Glomerular visceral epithelial cell (primary cell): ENCODE results near the gene HOMER3.

Experiments
- DNase-seq: peaks from one replicate; pipeline ENCODE4 v3.0.0-alpha.2; 2016; ENCODE audit errors: extremely low spot score

Gene HOMER3

DNA sequence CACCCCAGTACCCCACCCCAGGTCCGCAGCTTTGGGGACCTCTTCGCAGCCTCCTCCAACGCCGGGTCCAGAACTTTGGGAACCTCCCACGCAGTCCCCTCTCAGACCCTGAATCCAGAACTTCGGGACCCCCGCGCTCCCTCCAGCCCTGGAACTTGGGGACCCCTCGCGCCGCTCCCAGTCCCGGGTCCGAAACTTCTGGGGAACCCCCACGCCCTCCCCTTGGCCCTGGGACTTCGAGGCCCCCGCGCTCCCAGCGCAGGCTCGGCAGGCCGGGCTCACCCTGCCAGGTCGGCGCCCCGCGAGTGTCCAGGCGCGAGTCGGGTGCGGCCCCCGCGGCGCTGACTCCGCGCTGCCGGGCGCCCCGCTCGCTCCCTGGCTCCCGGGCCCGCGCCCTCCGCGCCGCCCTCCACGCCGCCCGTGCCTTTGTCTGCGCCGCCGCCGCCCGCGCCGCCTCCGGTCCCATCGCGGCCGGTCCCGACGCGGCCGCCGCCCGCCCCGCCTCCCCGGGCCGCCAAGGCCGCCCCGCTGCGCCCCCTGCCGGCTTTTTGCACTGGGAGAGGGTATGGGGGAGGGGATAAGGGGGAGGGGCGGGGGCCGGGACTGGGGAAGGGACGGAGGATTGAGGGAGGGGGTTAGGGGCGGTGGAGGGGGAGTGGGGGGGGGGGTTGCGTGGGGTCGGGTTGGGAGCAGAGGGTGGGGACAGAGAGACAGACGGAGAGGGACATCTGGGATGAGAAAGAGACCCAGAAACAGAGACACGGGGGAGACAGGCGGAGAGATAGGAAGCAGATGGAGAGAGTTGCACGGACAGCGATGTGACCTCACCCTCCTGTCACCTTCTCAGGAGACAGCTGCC is at the start of gene HOMER3:
Gene HOMER3, minus strand, starts transcription at position 449 of the 859 bp plus-strand sequence. CDS start 2,235 bp downstream, outside the sequence.
- peak; percentile 70 for DNase-seq

DNA sequence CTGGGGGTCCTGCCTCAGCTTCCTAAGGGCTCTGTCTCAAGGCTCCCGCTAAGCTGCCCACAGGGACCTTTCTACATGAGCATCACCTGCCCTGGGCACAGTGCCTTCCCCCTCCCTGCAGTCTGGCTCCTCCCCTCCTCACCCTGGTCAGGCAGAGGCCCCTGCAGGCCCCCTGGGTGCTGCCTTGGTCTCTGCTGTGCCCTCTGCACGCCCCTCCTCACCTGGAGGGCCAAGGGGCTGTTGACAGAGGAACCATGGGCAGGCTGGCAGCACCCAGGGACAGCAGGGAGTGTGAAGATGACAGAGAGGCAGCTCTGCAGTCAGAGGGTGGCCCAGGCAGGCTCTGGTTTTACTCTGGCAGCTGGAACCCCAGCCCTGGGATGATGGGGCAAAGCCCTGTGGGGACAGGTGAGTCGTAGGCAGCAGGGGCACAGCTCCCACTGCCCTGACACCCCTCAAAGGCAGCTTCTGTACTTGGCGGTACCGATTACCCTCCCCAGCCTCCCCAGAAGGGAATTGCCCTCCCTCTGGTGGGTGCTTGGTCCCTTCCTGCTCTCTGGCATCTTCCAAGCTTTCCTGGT is 49.2 kb upstream of the HOMER3 start:
- no peak for DNase-seq

- no peak for DNase-seq
Measured at GRCh38 chr19:18989316-18989715, 48.3 kb upstream of the HOMER3 start.

DNA sequence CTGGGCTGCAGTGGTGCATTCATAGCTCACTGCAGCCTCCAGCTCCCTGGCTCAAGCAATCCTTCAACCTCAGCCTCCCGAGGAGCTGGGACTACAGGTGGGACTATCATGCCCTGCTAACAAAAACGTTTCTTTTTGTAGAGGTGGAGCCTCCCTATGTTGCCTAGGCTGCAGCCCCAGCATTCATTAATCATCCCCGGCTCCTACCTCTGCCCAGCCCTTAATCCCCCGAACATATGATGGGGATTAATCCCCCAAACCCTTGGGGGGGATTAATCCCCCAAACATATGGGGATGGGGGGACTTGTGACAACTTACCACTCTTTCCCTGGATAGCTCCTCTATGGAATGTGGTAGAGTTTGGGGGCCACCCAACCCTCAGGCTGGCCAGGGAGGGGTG is 46.4 kb upstream of the HOMER3 start:
- DNase-seq = no peak

DNA sequence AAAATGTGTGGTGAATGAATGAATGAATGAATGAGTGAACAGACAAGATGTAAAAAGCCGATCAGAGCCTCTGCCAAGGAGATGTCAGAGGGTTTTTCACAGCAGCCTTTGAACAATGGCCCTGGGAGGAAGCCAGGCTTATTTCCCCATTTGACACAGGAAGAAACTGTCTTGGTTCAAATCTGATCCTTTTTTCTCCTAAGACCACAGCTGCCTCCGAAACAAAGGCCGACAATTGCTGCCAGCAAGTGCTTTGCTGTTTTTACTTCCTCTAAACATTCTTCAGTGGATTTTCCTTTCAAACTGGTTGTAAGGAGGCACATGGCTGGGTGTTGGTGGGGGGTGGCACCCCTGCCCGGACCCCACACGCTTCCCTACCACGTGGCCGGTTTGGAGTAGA is 44.2 kb upstream of the HOMER3 start:
- no peak for DNase-seq

GRCh38 chr19:18984251-18984650 is 43.2 kb upstream of the HOMER3 start:
- DNase-seq = no peak

DNA sequence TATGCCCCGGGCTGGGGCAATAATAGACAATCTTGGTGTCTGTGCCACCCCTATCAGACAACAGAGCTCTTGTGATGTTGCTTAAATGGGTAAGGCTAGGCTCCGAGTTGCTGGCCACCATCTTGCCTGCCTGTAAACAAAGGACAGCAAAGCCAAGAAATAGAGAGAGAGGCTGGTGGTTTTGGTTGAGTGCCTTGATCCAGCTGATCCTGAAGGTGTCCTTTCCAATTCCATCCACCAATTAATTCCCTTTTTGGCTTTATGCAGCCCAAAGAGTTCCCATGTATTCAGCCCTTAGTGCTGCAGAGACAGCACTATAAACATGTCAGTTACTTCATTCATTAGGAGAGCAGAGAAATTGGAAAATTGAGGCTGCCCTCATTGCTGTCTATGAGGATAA is 41.7 kb upstream of the HOMER3 start:
- no peak for DNase-seq

DNA sequence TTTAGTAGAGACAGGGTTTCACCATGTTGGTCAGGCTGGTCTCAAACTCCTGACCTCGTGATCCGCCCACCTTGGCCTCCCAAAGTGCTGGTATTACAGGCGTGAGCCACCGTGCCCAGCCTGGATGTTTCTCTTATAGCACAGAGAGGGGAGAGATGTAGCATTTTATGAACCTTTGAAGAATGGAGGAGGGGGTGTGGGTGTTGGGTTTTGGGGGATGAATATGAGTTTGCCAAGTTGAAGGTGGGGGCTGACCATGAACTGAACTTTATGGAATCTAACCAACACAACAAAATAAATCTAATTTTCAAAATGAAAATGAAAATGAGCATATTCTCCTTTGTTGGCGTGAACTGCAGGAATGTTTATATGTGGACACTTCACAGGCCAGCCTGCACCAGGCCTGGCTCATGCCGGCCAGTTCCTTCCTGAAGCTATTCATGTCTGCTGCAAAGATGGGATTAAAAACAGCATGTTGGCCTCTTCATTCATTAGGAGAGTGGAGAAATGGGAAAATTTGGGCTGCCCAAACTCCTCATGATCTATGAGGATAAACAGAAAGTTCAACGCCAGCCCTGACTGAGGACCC is 39.5 kb upstream of the HOMER3 start:
- no peak for DNase-seq

DNA sequence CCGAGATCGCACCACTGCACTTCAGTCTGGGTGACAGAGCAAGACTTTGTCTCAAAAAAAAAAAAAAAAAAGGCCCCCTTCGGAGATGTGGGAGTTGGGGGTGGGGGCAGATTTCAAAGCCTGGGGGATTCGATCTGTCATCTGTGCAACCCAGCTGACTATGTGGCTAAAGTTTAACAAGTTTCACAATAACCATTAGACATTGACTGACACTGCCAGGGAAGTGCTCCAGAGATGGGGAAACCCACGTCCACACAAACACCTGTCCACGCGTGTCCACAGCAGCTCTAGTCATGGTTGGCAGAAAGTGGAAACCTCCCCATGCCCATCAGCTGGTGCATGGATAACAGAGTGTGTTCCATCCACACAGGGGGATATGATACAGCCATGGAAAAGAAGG is 37.6 kb upstream of the HOMER3 start:
- no peak for DNase-seq

- DNase-seq = no peak
Measured at GRCh38 chr19:18975869-18976268, 34.9 kb upstream of the HOMER3 start.

DNA sequence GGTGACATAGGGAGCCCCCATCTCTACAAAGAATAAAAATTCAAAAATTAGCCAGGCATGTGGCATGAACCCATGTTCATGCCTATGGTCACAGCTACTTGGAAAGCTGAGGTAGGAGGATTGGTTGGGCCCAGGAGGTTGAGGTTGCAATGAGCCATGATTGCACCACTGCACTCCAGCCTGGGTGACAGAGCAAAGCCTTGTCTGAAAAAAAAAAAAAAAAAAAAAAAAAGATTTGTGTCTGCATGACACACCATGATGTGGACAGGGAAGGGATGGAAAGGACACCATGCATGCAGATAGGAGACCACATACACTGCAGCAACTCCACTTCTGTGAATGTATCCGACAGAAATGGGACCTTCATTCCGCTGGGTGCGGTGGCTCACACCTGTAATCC is 34.0 kb upstream of the HOMER3 start:
- DNase-seq = peak; percentile 35

DNA sequence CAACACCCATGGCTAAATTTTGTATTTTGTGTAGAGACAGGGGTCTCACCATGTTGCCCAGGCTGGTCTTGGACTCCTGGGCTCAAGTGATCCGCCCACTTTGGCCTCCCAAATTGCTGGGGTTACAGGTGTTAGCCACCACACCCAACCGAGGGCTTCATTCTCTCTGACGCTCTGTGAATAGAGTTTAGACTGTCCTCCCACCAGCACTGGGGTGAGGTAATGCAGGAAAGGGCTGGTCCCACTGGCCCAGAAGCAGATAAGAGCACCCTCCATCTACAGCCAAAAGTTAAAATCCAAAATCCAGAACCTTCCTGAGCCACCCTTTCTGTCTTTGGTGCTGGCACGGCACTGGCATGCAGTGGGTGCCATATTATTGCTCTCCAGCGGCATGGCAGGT is 31.8 kb upstream of the HOMER3 start:
- no peak for DNase-seq

- DNase-seq = no peak
Measured at GRCh38 chr19:18972301-18972811, 31.3 kb upstream of the HOMER3 start.

DNA sequence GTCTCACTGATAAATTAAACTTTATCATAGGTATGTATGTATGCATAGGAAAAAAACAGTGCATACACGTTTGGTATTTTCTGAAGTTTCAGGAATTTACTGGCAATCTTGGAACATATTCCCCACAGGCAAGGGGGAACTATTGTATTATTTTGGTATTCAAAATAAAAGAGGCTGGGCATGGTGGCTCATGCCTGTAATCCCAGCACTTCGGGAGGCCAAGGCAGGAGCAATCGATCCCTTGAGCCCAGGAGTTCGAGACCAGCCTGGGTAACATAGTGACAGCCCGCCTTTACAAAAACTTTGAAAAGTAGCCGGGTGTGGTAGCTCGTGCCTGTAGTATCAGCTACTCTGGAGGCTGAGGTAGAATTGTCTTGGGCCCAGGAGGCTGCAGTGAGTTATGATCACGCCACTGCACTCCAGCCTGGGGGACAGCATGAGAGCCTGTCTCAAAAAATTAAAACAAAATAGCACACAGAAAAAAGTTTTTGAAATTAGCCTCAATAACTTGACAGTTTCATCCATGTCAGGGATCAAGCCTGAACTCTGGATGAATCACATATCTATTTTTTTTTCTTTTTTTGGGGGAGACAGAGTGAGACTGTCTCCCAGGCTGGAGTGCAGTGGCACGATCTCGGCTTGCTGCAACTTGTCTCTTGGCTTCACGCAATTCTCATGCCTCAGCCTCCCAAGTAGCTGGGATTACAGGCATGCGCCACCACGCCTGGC is 29.1 kb upstream of the HOMER3 start:
- no peak for DNase-seq

DNA sequence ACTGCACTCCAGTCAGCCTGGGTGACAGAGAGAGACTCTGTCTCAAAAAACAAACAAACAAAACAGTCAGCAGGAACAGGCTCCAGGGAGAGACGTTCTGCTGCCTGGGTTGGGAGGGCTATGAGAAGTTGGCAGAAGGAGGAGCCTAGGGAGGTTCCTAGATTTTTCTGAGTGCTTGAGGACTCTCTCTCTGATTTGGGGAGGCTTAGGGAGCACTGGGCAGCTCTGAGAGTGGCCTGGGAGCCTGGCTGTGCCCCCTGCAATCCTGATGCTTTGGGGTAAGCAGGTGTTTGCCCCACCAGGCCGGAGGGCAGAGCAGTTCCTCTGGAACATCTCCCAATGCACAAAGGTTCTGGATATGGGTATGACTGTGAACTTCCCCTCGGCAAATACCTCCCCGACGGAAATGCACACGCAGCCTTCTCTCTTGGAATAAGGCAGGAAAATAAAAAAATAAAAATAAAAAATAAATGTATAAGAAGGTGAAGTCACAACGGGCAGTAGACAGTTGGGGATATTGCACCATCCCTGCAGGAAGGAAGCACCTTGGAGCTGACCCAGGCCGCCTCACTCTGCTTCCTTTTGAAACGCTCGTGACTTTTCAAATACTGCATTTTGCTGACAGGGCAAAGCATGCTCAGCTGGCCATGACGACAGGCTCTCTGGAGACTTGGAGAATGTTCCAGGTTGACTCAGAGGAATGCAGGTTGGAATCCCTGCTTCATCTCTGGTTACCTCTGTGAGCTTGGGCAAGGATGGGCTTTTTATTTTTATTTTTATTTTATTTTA is 26.5 kb upstream of the HOMER3 start:
- DNase-seq = peak; percentile 84

- DNase-seq = no peak
Measured at GRCh38 chr19:18966307-18966706, 25.3 kb upstream of the HOMER3 start.

DNA sequence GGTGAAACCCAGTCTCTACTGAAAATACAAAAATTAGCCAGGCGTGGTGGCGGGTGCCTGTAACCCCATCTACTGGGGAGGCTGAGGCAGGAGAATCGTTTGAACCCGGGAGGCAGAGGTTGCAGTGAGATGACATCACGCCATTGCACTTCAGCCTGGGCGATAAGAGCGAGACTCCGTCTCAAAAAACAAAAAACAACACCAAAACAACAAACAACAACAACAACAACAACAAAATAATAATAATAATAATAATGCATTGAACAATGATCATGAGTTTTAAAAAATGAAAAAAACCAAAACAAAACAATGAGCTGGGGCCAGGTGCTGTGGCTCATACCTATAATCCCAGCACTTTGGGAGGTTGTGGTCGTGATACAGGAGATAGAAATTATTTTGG is 23.1 kb upstream of the HOMER3 start:
- no peak for DNase-seq

- DNase-seq = no peak
Measured at GRCh38 chr19:18961767-18962620, 21.0 kb upstream of the HOMER3 start.

DNA sequence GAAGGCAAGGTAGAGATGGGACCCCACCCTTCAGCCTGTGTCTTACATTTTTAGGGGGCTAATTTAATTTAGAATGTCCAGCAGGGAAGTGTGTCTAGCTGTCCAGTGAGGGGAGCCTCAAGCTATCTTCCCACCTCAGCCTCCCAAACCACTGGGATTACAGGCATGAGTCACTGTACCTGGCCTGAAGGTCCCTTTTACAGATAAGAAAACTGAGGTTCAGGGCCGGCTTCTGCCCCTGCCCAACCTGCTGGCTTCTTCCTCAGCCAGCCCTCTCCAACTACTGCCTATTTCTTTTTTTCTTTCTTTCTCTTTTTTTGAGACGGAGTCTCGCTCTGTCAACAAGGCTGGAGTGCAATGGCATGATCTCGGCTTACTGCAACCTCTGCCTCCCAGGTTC is 19.4 kb upstream of the HOMER3 start:
- no peak for DNase-seq

DNA sequence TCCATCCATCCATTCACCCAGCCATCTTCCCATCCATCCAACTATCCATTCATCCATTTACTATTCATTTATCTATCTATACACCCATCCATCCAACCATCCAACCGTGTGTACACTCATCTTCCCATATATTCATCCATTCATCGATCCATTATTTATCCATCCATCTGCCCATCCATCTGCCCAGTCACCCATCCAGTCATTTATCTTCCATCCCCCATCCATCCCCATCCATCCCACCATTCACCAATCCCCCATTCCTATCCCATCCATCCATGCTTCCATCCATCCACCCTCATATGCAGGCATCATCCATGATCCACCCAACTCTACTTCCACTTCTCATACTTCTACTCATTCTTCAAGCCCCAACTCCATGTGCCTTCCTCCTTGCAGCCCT is 14.0 kb upstream of the HOMER3 start:
- DNase-seq = no peak
